Mesenchymal stem cell (in vitro differentiated cells and primary cell): ENCODE results near the gene CCDC169. TPM values are rescaled to one million over a fixed set of nuclear protein-coding genes. Genes with fewer than 3 reads are reported as not detected.

Experiments
- DNase-seq: peaks from one replicate; pipeline ENCODE4 v3.0.0-alpha.2; 2013
- H2AFZ ChIP-seq: one replicate; pipeline ENCODE4 v1.6.1; 2013; ENCODE audit warnings: low read depth, mild to moderate bottlenecking, control low read depth, inconsistent platforms, low read length, moderate library complexity
- H2AK5ac ChIP-seq: 2 replicates; pipeline ENCODE4 v1.6.1; 2013; ENCODE audit warnings: low read length, moderate library complexity, mild to moderate bottlenecking, inconsistent platforms; ENCODE audit not compliant: severe bottlenecking
- H2BK120ac ChIP-seq: one replicate; pipeline ENCODE4 v1.6.1; 2013; ENCODE audit warnings: low read depth, mild to moderate bottlenecking, inconsistent platforms, low read length, moderate library complexity
- H2BK12ac ChIP-seq, 2 experiments: one replicate each; pipeline ENCODE4 v1.6.1; 2013; ENCODE audit warnings: inconsistent platforms in 2 of 2, low read length in 2 of 2, mild to moderate bottlenecking in 2 of 2, moderate library complexity in 2 of 2, control low read depth in 1 of 2
- H2BK15ac ChIP-seq: one replicate; pipeline ENCODE4 v1.6.1; 2013; ENCODE audit warnings: mild to moderate bottlenecking, low read depth, inconsistent platforms; ENCODE audit not compliant: poor library complexity, severe bottlenecking
- H2BK5ac ChIP-seq: 2 replicates; pipeline ENCODE4 v1.6.1; 2013; ENCODE audit warnings: low read depth, mild to moderate bottlenecking, low read length, control low read depth, inconsistent platforms; ENCODE audit not compliant: poor library complexity, severe bottlenecking
- H3K14ac ChIP-seq, 2 experiments: one replicate each; pipeline ENCODE4 v1.6.1; 2013; ENCODE audit warnings: inconsistent platforms in 2 of 2, low read length in 2 of 2, control low read depth in 1 of 2, mild to moderate bottlenecking in 1 of 2, moderate library complexity in 1 of 2
- H3K18ac ChIP-seq, 2 experiments: one replicate each; pipeline ENCODE4 v1.6.1; 2013; ENCODE audit warnings: inconsistent platforms in 2 of 2, low read length in 2 of 2, control low read depth in 1 of 2, low read depth in 1 of 2, mild to moderate bottlenecking in 1 of 2
- H3K23ac ChIP-seq, 2 experiments: one replicate each; pipeline ENCODE4 v1.6.1; 2013; ENCODE audit warnings: inconsistent platforms in 2 of 2, low read length in 2 of 2, mild to moderate bottlenecking in 2 of 2, moderate library complexity in 2 of 2, control low read depth in 1 of 2
- H3K27ac ChIP-seq: 2 replicates; pipeline ENCODE4 v1.5.1; 2013; ENCODE audit warnings: mild to moderate bottlenecking, moderate library complexity, low read length, control low read depth, inconsistent platforms; ENCODE audit not compliant: poor library complexity, severe bottlenecking
- H3K27me3 ChIP-seq, 2 experiments: 2 replicates each; pipeline versions ENCODE4 v1.6.1 to v1.7.0; 2013; ENCODE audit warnings: low read length in 2 of 2, mild to moderate bottlenecking in 2 of 2, moderate library complexity in 2 of 2, control low read depth in 1 of 2, inconsistent platforms in 1 of 2; ENCODE audit not compliant: control insufficient read depth in 1 of 2, insufficient read depth in 1 of 2
- H3K36me3 ChIP-seq, 2 experiments: 2 replicates each; pipeline versions ENCODE4 v1.6.1 to v1.7.0; 2013; ENCODE audit warnings: low read length in 2 of 2, control low read depth in 1 of 2, inconsistent platforms in 1 of 2, low read depth in 1 of 2, mild to moderate bottlenecking in 1 of 2; ENCODE audit not compliant: insufficient read depth in 2 of 2, control insufficient read depth in 1 of 2
- H3K4ac ChIP-seq, 2 experiments: one replicate each; pipeline ENCODE4 v1.6.1; 2013; ENCODE audit warnings: inconsistent platforms in 2 of 2, low read length in 2 of 2, mild to moderate bottlenecking in 2 of 2, moderate library complexity in 2 of 2, control low read depth in 1 of 2, low read depth in 1 of 2
- H3K4me1 ChIP-seq: 2 replicates; pipeline ENCODE4 v1.6.1; 2013; ENCODE audit warnings: low read depth, low read length, control low read depth; ENCODE audit not compliant: control insufficient read depth, insufficient read depth
- H3K4me2 ChIP-seq: 2 replicates; pipeline ENCODE4 v1.6.1; 2013; ENCODE audit warnings: low read length, mild to moderate bottlenecking, inconsistent platforms; ENCODE audit not compliant: poor library complexity, severe bottlenecking
- H3K4me3 ChIP-seq, 2 experiments: 2 replicates each; pipeline versions ENCODE4 v1.5.1 to v1.7.0; 2013; ENCODE audit warnings: low read length in 2 of 2, mild to moderate bottlenecking in 2 of 2, control low read depth in 1 of 2, low read depth in 1 of 2; ENCODE audit not compliant: insufficient read depth in 1 of 2
- H3K79me1 ChIP-seq: replicated peaks from 2 replicates; pipeline ENCODE4 v1.6.1; 2013; ENCODE audit warnings: mild to moderate bottlenecking, control low read depth, low read length, inconsistent platforms; ENCODE audit not compliant: poor library complexity, severe bottlenecking
- H3K9ac ChIP-seq: 2 replicates; pipeline ENCODE4 v1.7.0; 2013; ENCODE audit warnings: mild to moderate bottlenecking, low read length, moderate library complexity
- H3K9me3 ChIP-seq: 2 replicates; pipeline ENCODE4 v1.7.0; 2013; ENCODE audit warnings: mild to moderate bottlenecking, low read length; ENCODE audit not compliant: control insufficient read depth
- H4K8ac ChIP-seq: one replicate; pipeline ENCODE4 v1.6.1; 2013; ENCODE audit warnings: inconsistent platforms, mild to moderate bottlenecking, low read length, moderate library complexity
- H4K91ac ChIP-seq: one replicate; pipeline ENCODE4 v1.6.1; 2013; ENCODE audit warnings: mild to moderate bottlenecking, low read length, inconsistent platforms
- WGBS: methylation state at CpG from one replicate; pipeline ENCODE4 v1.1.7; 2013; ENCODE audit warnings: mixed read lengths; 5-methylcytosine and 5-hydroxymethylcytosine counted together
- polyA plus RNA-seq, 2 experiments: library from polyadenylated mRNA; stranded (reverse); fragments of 200-250 nt; gene quantifications; one replicate each; pipeline ENCODE4 v1.2.3, GENCODE V29; 2013

The CCDC169 gene
- 1.9 TPM for polyA plus RNA-seq (2013, experiment 1 of 2)
- 1.4 TPM for polyA plus RNA-seq (2013, experiment 2 of 2)

GRCh38 chr13:36297366-36298338, at the start of gene CCDC169:
TSS of gene CCDC169 (minus strand) at chr13:36297814. CDS start at chr13:36297719, 95 bp downstream.
- Histone ChIP-seq H4K91ac (no peak within 1 kb of the TSS), H2BK12ac (peak within 1 kb of the TSS in 1 of 2 experiments; percentile 49), H3K4me1 (peaks cover 2% of the 10 kb centered on the region), H2AFZ (peak within 1 kb of the TSS; percentile 85), H3K4me2 (peak within 1 kb of the TSS; percentile 72), H3K27ac (peak within 1 kb of the TSS; percentile 6), H3K4me3 (peak within 1 kb of the TSS; percentile 63 to 93), H3K9me3 (no peaks in the 10 kb centered on the region), H3K79me1 (no peaks in the 10 kb centered on the region), H3K27me3 (no peaks in the 10 kb centered on the region), H3K9ac (peak within 1 kb of the TSS; percentile 95), H2AK5ac (peak within 1 kb of the TSS; percentile 35), H3K23ac (peak within 1 kb of the TSS in 1 of 2 experiments; percentile 51), H2BK15ac (peak within 1 kb of the TSS; percentile 66), H3K18ac (peak within 1 kb of the TSS; percentile 25 to 92), H3K4ac (peak within 1 kb of the TSS; percentile 16 to 49), H3K36me3 (peaks cover 0 to 22% of the 10 kb centered on the region in 2 experiments), H2BK5ac (no peak within 1 kb of the TSS), H4K8ac (peak within 1 kb of the TSS; percentile 50), H3K14ac (no peak within 1 kb of the TSS), H2BK120ac (no peak within 1 kb of the TSS)
- WGBS, result under 1% methylated on average over 51 of the region's 53 CpGs
- peak; percentile 79 for DNase-seq

DNA sequence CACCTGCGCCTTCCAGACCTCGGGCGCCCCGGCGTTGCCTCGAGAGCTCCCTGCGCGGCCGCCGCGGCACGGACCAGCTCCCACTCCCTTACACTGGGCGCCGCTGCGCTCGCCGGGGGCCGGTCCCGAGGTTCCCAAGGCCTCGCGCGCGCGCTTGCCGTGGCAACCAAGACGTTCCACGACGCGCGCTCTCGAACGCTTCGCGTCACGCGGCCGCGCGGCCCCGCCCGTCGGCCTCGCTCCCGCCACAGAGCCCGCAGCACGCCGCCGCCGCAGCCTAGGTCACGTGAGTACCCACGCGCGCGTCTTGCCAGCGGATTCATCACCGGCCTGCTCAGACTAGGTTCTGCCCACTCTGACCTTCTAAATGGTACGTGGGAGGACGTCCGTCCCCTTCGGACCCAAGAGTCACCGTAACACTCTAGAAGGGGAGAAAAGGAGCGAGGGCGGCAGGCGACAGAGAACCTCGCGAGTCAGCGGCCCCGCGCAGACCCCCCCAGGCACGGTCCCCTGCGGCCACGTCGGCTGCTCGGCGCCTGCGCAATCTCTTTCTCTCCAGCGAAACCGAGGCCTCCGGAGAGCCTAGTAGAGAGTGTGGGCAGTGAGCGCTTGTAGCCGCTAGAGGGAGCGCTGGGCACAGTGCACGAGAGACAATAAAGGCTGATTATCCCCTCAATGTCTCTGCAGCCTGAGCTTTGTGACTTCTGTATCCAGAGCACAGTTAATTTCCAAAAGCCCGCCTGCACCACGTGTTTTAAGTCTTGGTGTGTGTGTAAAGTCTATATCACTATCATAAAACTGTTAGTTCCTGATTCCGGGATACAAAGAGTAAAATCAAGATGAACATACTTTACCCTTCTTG, 48.8 kb upstream of the CCDC169 start, which contains the start of gene SPART:
SPART (minus strand) TSS at position 173 of the 862 bp plus-strand sequence. CDS start 10,564 bp downstream, outside the sequence.
- peaks cover 11% of the 10 kb centered on the region for H3K79me1 ChIP-seq

DNA sequence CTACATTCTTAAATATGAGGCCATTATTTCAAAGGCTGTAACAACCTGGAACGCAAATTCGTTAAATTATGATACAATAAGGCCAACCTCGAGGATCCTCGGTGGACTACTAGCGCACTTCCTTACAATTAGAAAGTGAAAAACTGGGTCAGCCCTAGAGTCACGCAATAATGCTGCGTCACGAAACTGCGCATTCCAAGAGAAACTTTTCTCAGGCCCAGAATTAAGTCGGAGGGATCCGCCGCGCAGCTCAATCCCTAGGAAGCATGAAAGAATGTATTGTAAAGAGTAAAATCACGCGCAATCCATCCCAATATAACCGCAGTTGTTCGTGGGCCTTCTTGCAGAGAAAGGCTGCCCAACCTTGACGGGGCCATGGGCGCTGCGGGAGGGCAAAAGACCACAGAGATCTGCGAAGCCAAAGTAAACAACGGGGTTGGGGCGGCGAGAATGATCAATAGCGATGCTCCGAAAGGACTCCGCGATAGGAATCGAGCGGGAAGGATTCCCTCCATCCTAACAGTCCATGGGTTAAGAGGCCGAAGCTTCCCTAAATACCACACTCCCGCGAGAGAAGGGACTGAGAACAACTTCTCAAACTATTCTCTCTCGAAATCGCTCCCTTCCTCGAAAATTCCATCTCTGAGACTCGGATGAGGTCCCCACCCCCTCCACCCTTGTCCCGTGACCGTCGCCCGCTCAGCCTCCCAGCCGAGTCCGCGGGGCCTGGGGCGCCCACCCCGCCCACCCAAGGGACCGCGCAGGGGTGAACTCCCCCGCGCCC, 48.0 kb upstream of the CCDC169 start:
- no peaks in the 10 kb centered on the region for H3K9me3 ChIP-seq
- H3K79me1 ChIP-seq, result peaks cover 11% of the 10 kb centered on the region
- under 1% methylated on average over 48 of the region's 50 CpGs for WGBS
- no peak overlapping the region for H3K23ac ChIP-seq
- H2BK5ac ChIP-seq, result peak overlapping the region; percentile 98
- H3K4me2 ChIP-seq, result peak overlapping the region; percentile 20
- H2AFZ ChIP-seq, result no peak overlapping the region
- H4K91ac ChIP-seq, result peak overlapping the region; percentile 99
- no peak overlapping the region for H2AK5ac ChIP-seq
- H3K18ac ChIP-seq, result peak overlapping the region; percentile 93 to 99
- H2BK120ac ChIP-seq, result peak overlapping the region; percentile 94
- H3K9ac ChIP-seq, result peak overlapping the region; percentile 100
- peaks cover 6% of the 10 kb centered on the region for H3K4me1 ChIP-seq
- H2BK15ac ChIP-seq, result peak overlapping the region; percentile 61
- peak overlapping the region in 1 of 2 experiments; percentile 0 for H3K14ac ChIP-seq
- DNase-seq, result peak; percentile 95
- H3K36me3 ChIP-seq, result no peaks in the 10 kb centered on the region
- peak overlapping the region; percentile 94 for H4K8ac ChIP-seq
- H3K27ac ChIP-seq, result peak overlapping the region; percentile 86
- H2BK12ac ChIP-seq, result no peak overlapping the region
- no peaks in the 10 kb centered on the region for H3K27me3 ChIP-seq
- H3K4me3 ChIP-seq, result peak overlapping the region; percentile 66 to 90
- peak overlapping the region; percentile 80 to 92 for H3K4ac ChIP-seq

More for the DNA sequence above, 48.8 kb upstream of the CCDC169 start, which contains the start of gene SPART:
- Histone ChIP-seq H3K4ac (peak within 1 kb of the TSS; percentile 80 to 92), H3K4me3 (peak within 1 kb of the TSS; percentile 66 to 90), H3K4me2 (peak within 1 kb of the TSS; percentile 76), H3K36me3 (no peaks in the 10 kb centered on the region), H2BK15ac (peak within 1 kb of the TSS; percentile 61), H2AFZ (peak within 1 kb of the TSS; percentile 48), H3K9me3 (no peaks in the 10 kb centered on the region), H4K8ac (peak within 1 kb of the TSS; percentile 94), H4K91ac (peak within 1 kb of the TSS; percentile 99), H2BK5ac (peak within 1 kb of the TSS; percentile 98), H2BK12ac (peak within 1 kb of the TSS in 1 of 2 experiments; percentile 28), H2BK120ac (peak within 1 kb of the TSS; percentile 94), H3K18ac (peak within 1 kb of the TSS; percentile 93 to 99), H2AK5ac (no peak within 1 kb of the TSS), H3K4me1 (peaks cover 6% of the 10 kb centered on the region), H3K14ac (peak within 1 kb of the TSS in 1 of 2 experiments; percentile 50), H3K23ac (no peak within 1 kb of the TSS), H3K27me3 (no peaks in the 10 kb centered on the region), H3K27ac (peak within 1 kb of the TSS; percentile 89), H3K9ac (peak within 1 kb of the TSS; percentile 100)
- under 1% methylated on average over 80 of the region's 86 CpGs for WGBS
- DNase-seq, result peak; percentile 92
